ENCODE data around the gene COX7A2.

DNA sequence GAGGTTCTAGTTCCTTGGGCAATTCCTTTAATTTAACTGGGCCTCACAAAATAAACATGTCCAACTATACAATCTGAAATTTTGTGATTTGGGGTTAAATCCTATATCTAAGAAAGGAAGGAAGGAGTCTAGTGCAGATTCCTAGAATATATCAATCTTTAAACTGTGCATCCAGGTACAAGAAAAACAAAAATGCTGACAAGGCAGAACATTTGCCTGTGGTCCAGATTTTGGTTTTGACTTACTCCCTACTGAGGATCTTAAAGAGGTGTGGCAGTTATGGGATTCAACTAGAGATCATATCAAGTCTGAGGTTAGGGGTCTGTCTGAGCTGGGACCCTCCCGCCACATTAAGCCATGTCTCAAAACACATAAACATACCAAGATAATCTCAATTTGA lies 17.7 kb upstream of the COX7A2 start:
- TF ChIP-seq, protein P1, sequence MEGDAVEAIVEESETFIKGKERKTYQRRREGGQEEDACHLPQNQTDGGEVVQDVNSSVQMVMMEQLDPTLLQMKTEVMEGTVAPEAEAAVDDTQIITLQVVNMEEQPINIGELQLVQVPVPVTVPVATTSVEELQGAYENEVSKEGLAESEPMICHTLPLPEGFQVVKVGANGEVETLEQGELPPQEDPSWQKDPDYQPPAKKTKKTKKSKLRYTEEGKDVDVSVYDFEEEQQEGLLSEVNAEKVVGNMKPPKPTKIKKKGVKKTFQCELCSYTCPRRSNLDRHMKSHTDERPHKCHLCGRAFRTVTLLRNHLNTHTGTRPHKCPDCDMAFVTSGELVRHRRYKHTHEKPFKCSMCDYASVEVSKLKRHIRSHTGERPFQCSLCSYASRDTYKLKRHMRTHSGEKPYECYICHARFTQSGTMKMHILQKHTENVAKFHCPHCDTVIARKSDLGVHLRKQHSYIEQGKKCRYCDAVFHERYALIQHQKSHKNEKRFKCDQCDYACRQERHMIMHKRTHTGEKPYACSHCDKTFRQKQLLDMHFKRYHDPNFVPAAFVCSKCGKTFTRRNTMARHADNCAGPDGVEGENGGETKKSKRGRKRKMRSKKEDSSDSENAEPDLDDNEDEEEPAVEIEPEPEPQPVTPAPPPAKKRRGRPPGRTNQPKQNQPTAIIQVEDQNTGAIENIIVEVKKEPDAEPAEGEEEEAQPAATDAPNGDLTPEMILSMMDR (IDR thresholded peaks at IDR 0.05; ENCODE audit: low read length) = no peak
- TF ChIP-seq EZH2 (IDR thresholded peaks at IDR 0.05; ENCODE audit: borderline replicate concordance, low read length) = no peak
